OCI-LY1 (cell line): Measurements from ENCODE around the gene RFNG.

Experiments used
- H2AFZ ChIP-seq: fragments of 200-600 bp; sonication (generic), shearing (Covaris generic); 2 replicates; pipeline ENCODE4 v1.6.0; 2014; ENCODE audit warnings: antibody characterized with exemption, mild to moderate bottlenecking, low read length
- H3F3A ChIP-seq: fragments of 200-600 bp; sonication (generic), shearing (Covaris generic); 2 replicates; pipeline ENCODE4 v1.6.0; 2014; ENCODE audit warnings: mild to moderate bottlenecking, antibody characterized with exemption, low read length, moderate library complexity; ENCODE audit not compliant: insufficient read depth
- H3K27ac ChIP-seq: fragments of 200-600 bp; sonication (generic); 2 replicates; pipeline ENCODE4 v1.5.1; 2014; ENCODE audit warnings: low read length, mixed run types, mild to moderate bottlenecking, low read depth; ENCODE audit not compliant: poor library complexity, severe bottlenecking
- H3K27me3 ChIP-seq: fragments of 200-600 bp; sonication (generic); 2 replicates; pipeline ENCODE4 v1.6.0; 2014; ENCODE audit warnings: antibody characterized with exemption, mild to moderate bottlenecking, low read length, moderate library complexity; ENCODE audit not compliant: insufficient read depth
- H3K36me3 ChIP-seq: fragments of 200-600 bp; sonication (generic); 2 replicates; pipeline ENCODE4 v1.6.1; 2014; ENCODE audit warnings: mild to moderate bottlenecking, antibody characterized with exemption, low read length, moderate library complexity, mixed read lengths; ENCODE audit not compliant: insufficient read depth
- H3K4me1 ChIP-seq: fragments of 200-600 bp; sonication (generic); 2 replicates; pipeline ENCODE4 v1.5.1; 2014; ENCODE audit warnings: mild to moderate bottlenecking, low read length, moderate library complexity; ENCODE audit not compliant: insufficient read depth, severe bottlenecking
- H3K4me2 ChIP-seq: fragments of 200-600 bp; sonication (generic), shearing (Covaris generic); 2 replicates; pipeline ENCODE4 v1.6.1; 2014; ENCODE audit warnings: low read length
- H3K4me3 ChIP-seq: fragments of 200-600 bp; sonication (generic); 2 replicates; pipeline ENCODE4 v1.5.1; 2014; ENCODE audit warnings: low read length, low read depth, mild to moderate bottlenecking, mixed read lengths; ENCODE audit not compliant: poor library complexity, severe bottlenecking
- H3K79me2 ChIP-seq: fragments of 200-600 bp; shearing (Covaris generic); 2 replicates; pipeline ENCODE4 v1.6.1; 2016; ENCODE audit warnings: mixed run types, low read length, mixed read lengths; ENCODE audit not compliant: insufficient read depth
- H3K9ac ChIP-seq: fragments of 200-600 bp; sonication (generic), shearing (Covaris generic); 2 replicates; pipeline ENCODE4 v1.6.1; 2014; ENCODE audit warnings: mild to moderate bottlenecking, low read length, mixed read lengths
- H3K9me2 ChIP-seq: fragments of 200-600 bp; sonication (generic), shearing (Covaris generic); 2 replicates; pipeline ENCODE4 v1.6.1; 2014; ENCODE audit warnings: low read depth, mild to moderate bottlenecking, low read length, mixed read lengths
- H3K9me3 ChIP-seq: fragments of 200-600 bp; shearing (Covaris generic); 2 replicates; pipeline ENCODE4 v1.6.1; 2014; ENCODE audit warnings: low read length, mixed read lengths
- H4K20me1 ChIP-seq: fragments of 200-600 bp; sonication (generic), shearing (Covaris generic); 2 replicates; pipeline ENCODE4 v1.6.0; 2016; ENCODE audit warnings: mild to moderate bottlenecking, low read length; ENCODE audit not compliant: insufficient read depth
- CTCF ChIP-seq: fragments of 200-600 bp; sonication (generic), shearing (Covaris generic); IDR thresholded peaks from 2 replicates; pipeline ENCODE4 v1.5.1; 2017; ENCODE audit warnings: mild to moderate bottlenecking, antibody characterized with exemption, low read length, moderate library complexity, mixed read lengths
- EZH2 ChIP-seq: fragments of 200-600 bp; sonication (generic), shearing (Covaris generic); IDR thresholded peaks from 2 replicates; pipeline ENCODE4 v1.8.0; 2017; ENCODE audit warnings: borderline replicate concordance, mixed run types, mild to moderate bottlenecking, antibody characterized with exemption, low read length, moderate library complexity, mixed read lengths

Gene RFNG

DNA sequence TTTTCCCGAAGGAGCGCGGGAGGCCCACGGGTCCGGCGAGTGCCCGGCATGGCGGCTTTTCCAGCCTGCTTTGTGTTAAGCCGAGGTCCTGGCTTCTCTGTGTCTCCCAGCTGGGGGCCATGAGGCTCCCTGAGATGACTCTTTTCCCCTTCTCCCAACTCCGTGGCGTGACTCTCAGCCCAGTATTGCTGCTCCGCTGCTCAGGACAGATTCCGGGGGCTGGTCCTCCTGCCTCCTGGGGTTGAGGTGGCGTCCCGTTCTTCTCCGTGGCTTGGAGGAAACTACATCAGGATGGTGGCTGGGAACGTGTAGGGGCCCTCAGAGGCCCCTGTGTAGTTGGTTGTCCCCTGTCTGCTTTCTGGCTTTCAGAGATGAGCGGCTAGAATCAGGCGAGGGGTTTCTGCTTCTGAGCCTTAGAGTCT, 1.0 kb upstream of the RFNG start:
- Histone ChIP-seq H3K4me3 (peak overlapping the region; percentile 100), H3K4me2 (peak overlapping the region; percentile 88), H3K27ac (no peak overlapping the region), H3K27me3 (no peaks in the 10 kb centered on the region), H3K9me3 (no peaks in the 10 kb centered on the region), H3K36me3 (peaks cover 43% of the 10 kb centered on the region), H3K4me1 (peaks cover 27% of the 10 kb centered on the region), H3K79me2 (0 out of 2 replicates have a peak, but pooled peaks cover 4% of the 10 kb centered on the region), H2AFZ (no peak overlapping the region), H3K9ac (peak overlapping the region; percentile 81), H4K20me1 (no peaks in the 10 kb centered on the region), H3K9me2 (no peaks in the 10 kb centered on the region), H3F3A (no peaks in the 10 kb centered on the region)
- no peak for TF ChIP-seq CTCF
- TF ChIP-seq EZH2, result no peak

DNA sequence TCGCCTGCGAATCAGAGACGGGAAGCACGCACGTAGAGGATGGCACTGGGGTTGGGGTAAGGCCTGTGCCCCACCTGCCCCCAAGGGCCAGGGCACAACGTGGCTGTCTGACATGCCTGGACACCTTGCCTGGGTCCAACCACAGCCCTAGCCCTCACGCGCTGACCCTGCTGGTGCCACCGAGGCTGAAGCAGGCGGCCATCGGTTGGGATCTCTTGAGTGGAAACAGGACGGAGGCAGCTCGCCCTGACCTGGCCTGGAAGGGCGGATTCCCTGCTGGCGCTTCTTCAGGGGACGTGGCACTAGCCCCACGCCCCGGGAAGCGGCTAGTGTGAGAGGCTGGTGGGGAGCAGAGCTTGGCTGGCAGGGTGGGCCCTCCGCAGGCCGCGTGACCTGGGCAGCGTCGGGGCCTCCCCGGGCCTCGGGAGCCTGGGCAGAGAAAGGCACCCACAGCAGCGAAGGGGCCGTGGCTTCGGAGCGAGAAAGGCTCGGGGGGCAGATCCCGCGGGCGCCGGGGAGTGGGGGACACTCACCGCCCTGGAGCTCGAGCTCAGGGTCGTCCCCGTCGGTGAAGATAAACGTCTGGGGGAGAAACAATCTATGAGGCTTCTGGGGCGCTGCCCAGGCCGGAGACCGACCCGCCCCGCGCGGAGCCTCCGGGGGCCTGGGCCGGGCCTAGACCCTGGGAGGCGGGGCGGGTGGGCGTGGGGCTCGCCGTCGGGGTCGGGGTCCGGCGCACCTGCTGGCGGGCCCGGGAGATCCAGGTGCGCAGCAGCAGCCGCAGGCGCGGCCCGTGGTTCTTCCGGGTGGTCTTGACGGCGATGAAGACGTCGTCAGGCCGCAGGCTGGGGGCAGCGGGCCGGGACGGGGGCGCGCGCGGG, 610 bp downstream of the RFNG start:
- peaks cover 27% of the 10 kb centered on the region for H3K4me1 ChIP-seq
- H2AFZ ChIP-seq, result no peak overlapping the region
- H3K9ac ChIP-seq, result peak overlapping the region; percentile 80
- no peaks in the 10 kb centered on the region for H3K9me3 ChIP-seq
- H3K27ac ChIP-seq, result no peak overlapping the region
- H3K4me2 ChIP-seq, result peak overlapping the region; percentile 79
- H3K4me3 ChIP-seq, result peak overlapping the region; percentile 100
- H3K9me2 ChIP-seq, result no peaks in the 10 kb centered on the region
- TF ChIP-seq EZH2 (no peak), CTCF (no peak)
- H4K20me1 ChIP-seq, result no peaks in the 10 kb centered on the region
- 0 out of 2 replicates have a peak, but pooled peaks cover 4% of the 10 kb centered on the region for H3K79me2 ChIP-seq
- peaks cover 27% of the 10 kb centered on the region for H3K36me3 ChIP-seq
- H3F3A ChIP-seq, result no peaks in the 10 kb centered on the region
- no peaks in the 10 kb centered on the region for H3K27me3 ChIP-seq

DNA sequence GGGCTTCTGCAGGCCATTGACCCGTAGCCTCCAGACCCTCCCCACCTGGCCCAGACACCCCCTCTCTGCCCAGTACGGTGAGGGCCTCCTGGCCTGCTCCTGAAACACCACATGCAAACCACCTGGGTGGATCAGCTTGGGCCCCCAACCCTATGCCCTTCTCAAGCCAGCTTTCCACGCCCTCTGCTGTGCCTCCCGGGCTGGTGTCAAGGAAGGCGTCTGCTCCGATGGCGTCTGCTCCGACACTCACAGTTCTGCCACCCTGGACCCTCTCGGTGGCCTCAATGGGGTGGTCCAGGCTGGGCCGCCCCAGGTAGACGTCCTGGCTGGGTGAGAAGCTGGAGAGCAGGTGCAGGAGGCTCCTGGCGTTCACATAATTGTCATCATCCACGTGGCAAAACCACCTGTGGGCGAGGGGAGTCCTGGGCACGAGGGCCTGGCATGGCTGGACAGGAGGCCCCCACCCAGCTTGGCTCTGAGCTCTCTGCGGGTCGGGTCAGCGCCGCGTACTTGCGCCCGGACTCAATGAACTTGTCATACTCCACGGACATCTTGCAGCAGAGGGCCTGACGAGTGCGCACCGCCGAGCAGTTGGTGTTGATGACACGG, 1.4 kb downstream of the RFNG start:
- Histone ChIP-seq H2AFZ (no peak overlapping the region), H3K9ac (no peak overlapping the region; the same call in 1 of the 2 replicates), H3K4me1 (peaks cover 27% of the 10 kb centered on the region), H3K4me2 (peak overlapping the region; percentile 79; the same call in 1 of the 2 replicates), H3K4me3 (peak overlapping the region; percentile 100), H3K9me2 (no peaks in the 10 kb centered on the region), H3K9me3 (no peaks in the 10 kb centered on the region), H3K27ac (no peak overlapping the region), H3K27me3 (no peaks in the 10 kb centered on the region), H3F3A (no peaks in the 10 kb centered on the region), H4K20me1 (no peaks in the 10 kb centered on the region), H3K79me2 (0 out of 2 replicates have a peak, but pooled peaks cover 4% of the 10 kb centered on the region), H3K36me3 (peaks cover 19% of the 10 kb centered on the region)
- TF ChIP-seq CTCF (no peak), EZH2 (no peak)
